HepG2 (cell line): ENCODE data around the gene MXRA8. TPM values are rescaled to one million over a fixed set of nuclear protein-coding genes. Genes with fewer than 3 reads are reported as not detected.

ENCODE experiments used
- DNMT1 ChIP-seq: sonication (generic); formaldehyde crosslinking; IDR thresholded peaks from 2 replicates; pipeline ENCODE4 v1.5.1; 2020; ENCODE audit warnings: mild to moderate bottlenecking, missing genetic modification reagents
- GTF2F1 ChIP-seq: fragments of 150-350 bp; IDR thresholded peaks from 2 replicates; pipeline ENCODE4 v1.6.1; 2014; ENCODE audit warnings: low read length
- HBP1 ChIP-seq: IDR thresholded peaks from 2 replicates; pipeline ENCODE4 v1.6.1; 2016; ENCODE audit warnings: low read depth, control low read depth
- HMGA1 ChIP-seq: sonication (generic); formaldehyde crosslinking; conservative IDR thresholded peaks from 2 replicates; pipeline ENCODE4 v1.4.0; 2020; ENCODE audit warnings: missing genetic modification reagents
- HOXA5 ChIP-seq: sonication (generic); formaldehyde crosslinking; IDR thresholded peaks from 2 replicates; pipeline ENCODE4 v1.4.0; 2020; ENCODE audit warnings: missing genetic modification reagents
- HOXD1 ChIP-seq: sonication (generic); formaldehyde crosslinking; IDR thresholded peaks from 2 replicates; pipeline ENCODE4 v1.5.0; 2020; ENCODE audit warnings: missing genetic modification reagents
- IRF9 ChIP-seq: sonication (generic); formaldehyde crosslinking; IDR thresholded peaks from 2 replicates; pipeline ENCODE4 v1.8.0; 2022; ENCODE audit warnings: missing genetic modification reagents, mild to moderate bottlenecking, borderline replicate concordance
- KAT7 ChIP-seq: IDR thresholded peaks from 2 replicates; pipeline ENCODE4 v1.6.1; 2018; ENCODE audit warnings: borderline replicate concordance, missing compliant biosample characterization
- KDM2A ChIP-seq: sonication (generic); formaldehyde crosslinking; IDR thresholded peaks from 2 replicates; pipeline ENCODE4 v1.4.0; 2020; ENCODE audit warnings: low read depth, missing genetic modification reagents, borderline replicate concordance
- KLF9 ChIP-seq: IDR thresholded peaks from 2 replicates; pipeline ENCODE4 v1.6.1; 2016; ENCODE audit warnings: low read depth
- NFE2L2 ChIP-seq: fragments of 150-350 bp; IDR thresholded peaks from 2 replicates; pipeline ENCODE4 v1.6.1; 2014; ENCODE audit warnings: low read length
- NRL ChIP-seq: sonication (generic); formaldehyde crosslinking; IDR thresholded peaks from 2 replicates; pipeline ENCODE4 v1.5.0; 2020; ENCODE audit warnings: missing genetic modification reagents, mild to moderate bottlenecking, moderate library complexity, borderline replicate concordance
- RARG ChIP-seq: sonication (generic); formaldehyde crosslinking; IDR thresholded peaks from 2 replicates; pipeline ENCODE4 v1.4.0; 2020; ENCODE audit warnings: low read depth, mild to moderate bottlenecking, missing genetic modification reagents
- SMAD3 ChIP-seq: sonication (generic); formaldehyde crosslinking; IDR thresholded peaks from 2 replicates; pipeline ENCODE4 v1.4.0; 2020; ENCODE audit warnings: missing genetic modification reagents
- SPEN ChIP-seq: sonication (generic); formaldehyde crosslinking; IDR thresholded peaks from 2 replicates; pipeline ENCODE4 v1.5.1; 2020; ENCODE audit warnings: low read depth, mild to moderate bottlenecking, missing genetic modification reagents
- THYN1 ChIP-seq: sonication (generic); formaldehyde crosslinking; IDR thresholded peaks from 2 replicates; pipeline ENCODE4 v1.8.1; 2023; ENCODE audit warnings: low read depth, mild to moderate bottlenecking, moderate library complexity, missing genetic modification reagents, borderline replicate concordance
- UBTF ChIP-seq: sonication (generic); formaldehyde crosslinking; IDR thresholded peaks from 2 replicates; pipeline ENCODE4 v1.4.0; 2020; ENCODE audit warnings: mild to moderate bottlenecking, missing genetic modification reagents
- ZFP1 ChIP-seq: IDR thresholded peaks from 2 replicates; pipeline ENCODE4 v1.6.1; 2016
- ZNF10 ChIP-seq: sonication (generic); formaldehyde crosslinking; IDR thresholded peaks from 2 replicates; pipeline ENCODE4 v1.4.0; 2020; ENCODE audit warnings: mild to moderate bottlenecking, low read depth, missing genetic modification reagents, borderline replicate concordance
- ZNF607 ChIP-seq: sonication (generic); formaldehyde crosslinking; IDR thresholded peaks from 2 replicates; pipeline ENCODE4 v1.5.1; 2020; ENCODE audit warnings: missing genetic modification reagents, mild to moderate bottlenecking, borderline replicate concordance
- ZNF629 ChIP-seq: sonication (generic); formaldehyde crosslinking; conservative IDR thresholded peaks from 2 replicates; pipeline ENCODE4 v1.5.0; 2020; ENCODE audit warnings: missing genetic modification reagents
- ZNF639 ChIP-seq: conservative IDR thresholded peaks from 2 replicates; pipeline ENCODE4 v1.6.1; 2018; ENCODE audit warnings: missing genetic modification reagents
- ZNF670 ChIP-seq: sonication (generic); formaldehyde crosslinking; IDR thresholded peaks from 2 replicates; pipeline ENCODE4 v1.8.0; 2022; ENCODE audit warnings: mild to moderate bottlenecking, missing genetic modification reagents, borderline replicate concordance
- ZNF747 ChIP-seq: sonication (generic); formaldehyde crosslinking; IDR thresholded peaks from 2 replicates; pipeline ENCODE4 v1.8.1; 2023; ENCODE audit warnings: missing genetic modification reagents, mild to moderate bottlenecking, borderline replicate concordance
- ZNF878 ChIP-seq: sonication (generic); formaldehyde crosslinking; IDR thresholded peaks from 2 replicates; pipeline ENCODE4 v1.8.1; 2023; ENCODE audit warnings: mild to moderate bottlenecking, missing genetic modification reagents, moderate library complexity
- ZSCAN20 ChIP-seq: sonication (generic); formaldehyde crosslinking; IDR thresholded peaks from 2 replicates; pipeline ENCODE4 v1.4.0; 2020; ENCODE audit warnings: missing genetic modification reagents, mild to moderate bottlenecking, borderline replicate concordance
- polyA plus RNA-seq, 8 experiments: library from polyadenylated mRNA; depleted of rRNA in 3 of 8; stranded (reverse) in 7 of 8; unstranded in 1 of 8; fragments of >200 nt; fragmentation: Illumina TruSeq in 4 of 8; extraction: Trizol in 4 of 8; gene quantifications; 2 replicates each; pipeline versions ENCODE4 v1.2.1 to v1.2.3, GENCODE V29; 2011 to 2016; ENCODE audit warnings: low read depth in 4 of 8, missing spikeins in 1 of 8, mixed read lengths in 1 of 8; ENCODE audit not compliant: insufficient read depth in 1 of 8
- total RNA-seq, 5 experiments: library from RNA; depleted of rRNA; stranded (reverse); fragments of >200 nt; fragmentation: Illumina TruSeq; extraction: Trizol; gene quantifications; 2 replicates each; pipeline ENCODE4 v1.2.3, GENCODE V29; 2016; ENCODE audit warnings: low read depth in 1 of 5

Gene MXRA8
- total and polyA plus RNA-seq, 2 of the 13 experiments (the other 11 are each of a cell fraction or from before 2014, with no cell fraction given): 19.8 to 44.8 TPM

- peak; percentile 83 for TF ChIP-seq UBTF (CRISPR knock-in tag)
- peak; percentile 57; the same call in 1 of the 2 replicates for TF ChIP-seq NRL
- no peak for TF ChIP-seq HMGA1 (CRISPR knock-in tag)
- TF ChIP-seq THYN1 (CRISPR knock-in tag): no peak
- TF ChIP-seq HOXD1: no peak; the same call in 1 of the 2 replicates
- TF ChIP-seq HOXA5: no peak
- TF ChIP-seq SMAD3 (CRISPR knock-in tag): no peak
- TF ChIP-seq KAT7 (CRISPR knock-in tag): no peak
- TF ChIP-seq HBP1 (CRISPR knock-in tag): peak; percentile 15
- TF ChIP-seq DNMT1 (CRISPR knock-in tag): no peak; the same call in 1 of the 2 replicates
- peak; percentile 44 for TF ChIP-seq KDM2A (CRISPR knock-in tag)
- no peak for TF ChIP-seq KLF9 (CRISPR knock-in tag)
- peak; percentile 51; the same call in 1 of the 2 replicates for TF ChIP-seq IRF9
- no peak for TF ChIP-seq ZNF639 (CRISPR knock-in tag)
- TF ChIP-seq ZNF607: peak; percentile 78; the same call in 1 of the 2 replicates
- TF ChIP-seq RARG (CRISPR knock-in tag): no peak
- TF ChIP-seq ZFP1 (CRISPR knock-in tag): no peak
- TF ChIP-seq GTF2F1: no peak
- TF ChIP-seq ZNF747 (CRISPR knock-in tag): peak; percentile 93
- no peak for TF ChIP-seq NFE2L2
- TF ChIP-seq SPEN (CRISPR knock-in tag): peak; percentile 81
- TF ChIP-seq ZSCAN20 (CRISPR knock-in tag): peak; percentile 59; the same call in 1 of the 2 replicates
- no peak for TF ChIP-seq ZNF10 (CRISPR knock-in tag)
- no peak for TF ChIP-seq ZNF878
- TF ChIP-seq ZNF629 (CRISPR knock-in tag): no peak
- TF ChIP-seq ZNF670 (CRISPR knock-in tag): no peak
Observed at GRCh38 chr1:1324524-1325287, 33.6 kb downstream of the MXRA8 start, which contains the start of the genes CPTP and INTS11 (continued).
